CD1c-positive myeloid dendritic cell (primary cell): ENCODE measurements around the gene GCA.

Experiments used
- DNase-seq: peaks from one replicate; pipeline ENCODE4 v3.0.0-alpha.2; 2016; ENCODE audit errors: extremely low spot score

Gene GCA

DNA sequence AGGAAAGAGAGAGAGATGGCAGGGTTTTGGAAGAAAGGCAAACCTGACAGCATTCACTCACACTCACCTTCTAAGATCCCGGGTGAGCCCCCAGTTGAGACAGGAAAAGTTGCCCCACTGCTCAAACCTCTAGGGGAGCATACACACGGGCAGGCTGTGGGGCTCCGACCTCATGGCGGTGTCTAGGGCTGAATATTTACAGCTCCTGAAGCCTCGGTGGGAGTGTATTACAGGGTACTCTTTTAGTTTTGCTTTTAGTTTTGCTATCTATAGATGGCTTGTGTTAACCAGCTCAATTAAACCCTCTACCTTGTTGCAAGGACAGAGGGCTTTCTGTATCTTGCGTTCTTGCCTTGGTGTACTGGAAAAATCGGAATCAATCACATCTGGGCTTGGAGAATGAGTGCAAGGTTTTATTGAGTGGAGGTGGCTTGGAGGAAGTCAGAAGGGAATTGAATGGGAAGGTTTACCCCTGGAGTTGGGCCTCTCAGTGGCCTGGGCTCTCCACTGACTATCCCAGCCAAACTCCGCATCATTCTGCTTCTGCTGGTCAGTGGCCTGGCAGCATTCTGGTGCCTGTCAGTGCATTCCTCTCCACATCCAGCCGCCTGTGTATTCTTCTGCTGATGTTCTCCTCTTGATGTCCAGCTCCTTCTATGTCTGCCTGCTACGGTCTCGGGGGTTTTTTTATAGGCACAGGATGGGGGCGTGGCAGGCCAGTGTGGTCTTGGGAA, 15.3 kb upstream of the GCA start:
- no peak for DNase-seq

DNA sequence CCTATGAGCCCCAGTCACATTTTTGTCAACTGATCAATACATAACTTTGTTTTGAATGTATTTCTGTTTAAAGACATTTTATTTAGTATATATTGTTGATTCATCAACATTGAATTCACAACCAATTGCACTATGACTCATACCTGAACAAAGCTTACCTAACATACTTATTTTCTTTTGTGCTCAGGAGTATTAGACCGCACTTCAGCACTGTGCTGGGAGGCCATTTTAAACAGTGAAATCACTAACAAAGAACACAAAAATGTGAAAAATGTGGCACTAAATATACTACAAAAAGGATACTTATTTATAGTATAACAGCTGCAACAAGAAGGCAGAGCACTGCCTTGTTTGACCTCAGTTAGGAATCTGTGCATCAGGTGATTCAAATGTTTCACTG, 13.1 kb upstream of the GCA start:
- DNase-seq, result no peak

DNA sequence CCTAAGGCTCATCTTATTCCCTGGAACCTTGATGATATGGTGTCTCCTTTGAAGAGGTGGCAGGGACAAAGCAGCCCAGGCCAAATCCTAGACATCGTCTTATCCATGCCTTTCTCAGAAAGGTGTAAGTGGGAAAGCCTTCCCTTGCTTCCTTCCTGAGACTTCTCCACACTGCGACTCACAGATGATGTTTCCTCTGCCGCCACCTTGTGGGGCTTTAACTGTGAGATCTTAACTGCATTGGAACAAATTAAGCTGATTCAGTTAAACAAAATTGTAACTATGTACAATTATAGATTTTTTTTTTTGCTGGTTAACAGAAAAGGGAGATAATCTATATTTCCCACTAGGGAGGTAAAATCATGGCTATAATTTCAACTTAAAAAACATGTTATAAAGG, 10.0 kb upstream of the GCA start:
- peak; percentile 37 for DNase-seq

DNA sequence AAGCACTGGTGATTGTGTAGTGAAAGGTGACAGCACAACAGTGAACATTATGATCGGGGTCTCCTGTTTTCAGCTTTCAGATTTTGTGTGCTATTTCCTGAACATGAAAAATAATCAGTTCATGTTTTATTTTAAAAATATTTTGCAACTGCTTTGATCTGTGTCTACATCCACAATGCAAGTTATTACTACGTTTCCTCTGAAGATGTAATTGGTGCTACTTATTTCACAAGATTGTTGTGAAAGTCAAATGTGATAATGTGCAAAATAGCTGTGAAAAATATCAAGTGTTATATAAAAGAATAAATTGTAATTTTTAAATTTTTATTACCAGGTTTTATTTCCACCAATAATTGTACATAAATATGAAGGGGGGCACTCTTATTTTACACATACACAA, 6.1 kb upstream of the GCA start:
- DNase-seq, result no peak

DNA sequence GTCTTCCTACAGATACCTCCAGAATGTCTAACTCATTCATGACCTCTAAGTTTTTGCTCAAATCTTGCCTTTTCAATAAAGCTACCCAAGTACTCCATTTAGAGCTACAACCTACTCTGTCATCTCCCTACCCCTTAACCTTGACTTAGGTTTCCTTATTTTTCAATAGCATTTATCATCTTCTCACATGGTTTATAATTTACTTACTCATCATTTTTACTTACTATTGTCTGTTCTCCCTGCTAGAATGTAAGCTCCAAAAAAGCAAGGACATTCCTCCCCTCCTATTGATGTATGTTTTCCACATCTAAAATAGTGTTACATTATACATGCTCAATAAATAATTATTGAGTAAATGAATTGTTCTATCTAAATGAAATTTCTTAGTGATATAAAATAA, 3.1 kb upstream of the GCA start:
- no peak for DNase-seq

DNA sequence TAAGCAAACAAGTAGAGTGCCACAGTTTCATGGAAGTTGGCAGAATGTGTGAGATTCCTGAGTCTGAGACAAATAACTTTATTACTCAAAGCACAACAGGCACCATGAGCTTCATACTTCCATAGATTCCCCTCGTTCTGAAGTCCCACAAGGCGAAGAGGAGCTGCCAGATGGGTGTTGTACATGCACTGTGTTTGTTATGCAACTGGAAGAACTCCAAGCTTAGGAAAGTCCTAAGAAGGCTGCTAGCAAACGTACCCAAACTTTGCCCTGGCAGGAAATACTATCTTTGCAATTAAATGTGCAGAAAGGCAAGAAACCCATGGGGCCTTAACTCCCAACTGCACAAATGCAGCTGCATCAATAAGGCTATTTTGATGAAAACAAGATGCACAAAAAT, 1.6 kb upstream of the GCA start:
- DNase-seq, result no peak

DNA sequence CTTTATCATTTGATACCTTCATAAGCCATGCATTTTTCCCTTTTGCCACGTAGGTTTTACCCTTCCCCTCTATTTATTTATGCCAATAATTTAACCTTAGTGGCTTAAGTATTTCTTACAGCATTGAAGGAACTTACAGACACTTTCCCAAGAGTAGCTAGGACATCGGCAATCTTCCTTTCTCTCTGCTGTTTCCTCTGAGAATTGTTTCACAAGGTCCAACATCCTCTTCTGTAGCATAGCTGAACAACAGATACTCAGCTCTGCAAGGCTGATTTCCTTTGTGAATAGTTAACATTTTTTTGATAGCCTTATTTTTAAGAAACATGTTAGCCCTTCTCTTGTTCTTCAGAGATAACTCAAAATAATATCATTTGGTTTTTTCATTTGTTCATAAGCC, 1.1 kb upstream of the GCA start:
- peak; percentile 51 for DNase-seq

DNA sequence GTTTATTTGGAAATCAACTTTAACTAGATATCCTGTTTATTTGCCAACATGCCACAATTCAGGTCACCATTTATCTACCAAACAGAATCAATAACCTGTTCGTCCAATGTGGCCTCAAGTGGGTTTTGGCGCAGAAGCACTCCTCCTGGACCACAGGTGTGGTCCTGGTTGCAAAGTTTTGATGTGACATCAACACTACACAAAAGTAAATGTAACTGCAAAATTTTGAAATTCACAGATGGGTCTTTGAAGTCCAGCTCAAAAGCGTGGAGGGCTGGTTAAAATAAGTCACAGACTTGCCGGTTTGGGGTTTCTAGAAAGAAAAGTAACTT, 474 bp upstream of the GCA start:
- DNase-seq, result no peak

DNA sequence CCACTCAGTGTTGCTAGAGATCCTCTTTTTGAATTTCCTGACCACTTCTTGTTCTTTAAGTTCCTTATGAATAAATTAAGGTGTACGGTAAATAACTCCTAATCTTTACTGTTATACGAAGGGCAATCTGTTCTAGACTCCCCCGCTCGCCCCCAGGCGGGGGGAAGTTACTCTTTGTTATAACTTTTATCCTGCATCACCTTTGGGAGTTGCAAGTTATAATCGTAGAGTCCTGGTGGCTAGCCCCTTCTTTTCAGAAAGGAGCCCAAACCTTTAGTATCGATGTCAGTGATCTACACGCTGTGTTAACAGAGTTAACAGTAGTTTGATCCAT, 652 bp downstream of the GCA start:
- DNase-seq, result peak; percentile 88

DNA sequence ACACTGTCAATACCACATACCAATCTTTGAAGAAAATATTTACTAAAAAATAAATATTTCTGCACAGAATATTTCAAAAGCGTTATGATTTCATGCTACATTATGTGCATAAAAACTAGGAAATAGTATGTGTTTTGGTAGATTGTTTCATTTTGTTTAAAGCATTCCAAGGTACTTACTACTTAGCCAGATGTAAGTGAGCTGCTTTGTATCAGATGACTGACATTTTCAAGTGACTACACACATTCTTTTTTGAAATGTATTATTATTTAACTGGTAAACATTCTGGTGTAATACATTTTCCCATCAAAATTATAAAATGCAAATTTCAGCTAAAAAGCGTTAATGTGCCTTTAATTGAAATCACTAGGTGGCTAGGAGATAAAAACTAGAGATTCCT, 21.5 kb downstream of the GCA start:
- DNase-seq, result no peak

DNA sequence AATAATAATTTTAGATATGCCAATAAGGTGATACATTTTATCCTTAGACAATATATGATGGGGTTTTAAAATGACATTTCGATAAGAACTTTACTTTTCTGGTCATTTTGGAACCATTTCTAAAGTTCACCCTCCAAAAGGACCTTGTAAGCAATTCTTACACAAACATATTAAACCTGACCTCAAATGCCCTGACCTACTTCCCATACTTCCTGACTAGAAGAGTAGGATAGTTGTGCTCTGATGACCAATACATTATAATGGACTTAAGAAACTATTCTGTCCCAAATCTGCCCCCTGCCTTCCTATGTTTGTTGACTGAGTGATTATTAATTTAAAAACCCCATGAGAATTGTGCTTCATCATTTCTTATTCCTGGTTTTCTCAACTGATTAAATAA, 24.6 kb downstream of the GCA start:
- DNase-seq, result no peak

DNA sequence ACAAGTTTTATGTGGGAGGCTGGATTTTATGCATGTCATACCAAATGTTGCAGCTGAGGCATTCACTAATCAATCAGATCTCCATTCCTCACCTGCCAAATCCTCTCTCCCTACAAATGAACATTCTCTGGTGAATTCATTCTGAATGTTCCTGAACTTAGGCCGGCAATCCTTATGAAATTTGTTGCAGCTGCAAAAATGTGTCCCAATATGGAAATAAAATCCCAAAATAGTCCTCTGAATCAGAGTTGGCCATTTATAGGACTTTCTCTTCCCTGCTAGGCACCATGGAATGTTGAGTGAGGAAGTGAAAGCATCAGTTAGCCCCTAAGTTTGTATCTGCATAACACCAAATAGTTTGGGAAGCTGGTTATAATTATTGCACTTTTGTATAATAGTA, 25.6 kb downstream of the GCA start:
- DNase-seq, result no peak

DNA sequence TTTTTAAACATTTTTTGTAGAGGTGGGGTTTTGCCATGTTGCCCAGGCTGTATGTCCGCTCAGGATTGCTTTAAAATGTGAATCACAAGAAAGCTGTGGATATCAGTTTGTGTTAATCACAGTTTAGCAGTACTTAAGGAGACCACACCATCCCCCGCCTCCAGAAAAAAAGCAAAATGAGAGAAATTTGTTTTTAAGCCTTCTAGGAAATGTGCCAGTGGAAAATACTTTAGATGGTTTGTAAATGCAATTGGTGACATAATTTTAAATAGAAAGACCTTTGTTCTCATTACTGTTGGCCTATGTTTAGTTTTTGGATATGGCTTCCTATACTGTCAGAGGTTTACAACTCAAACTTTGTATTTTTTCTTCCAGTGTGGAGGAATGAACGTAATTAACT, 27.0 kb downstream of the GCA start:
- DNase-seq, result no peak

DNA sequence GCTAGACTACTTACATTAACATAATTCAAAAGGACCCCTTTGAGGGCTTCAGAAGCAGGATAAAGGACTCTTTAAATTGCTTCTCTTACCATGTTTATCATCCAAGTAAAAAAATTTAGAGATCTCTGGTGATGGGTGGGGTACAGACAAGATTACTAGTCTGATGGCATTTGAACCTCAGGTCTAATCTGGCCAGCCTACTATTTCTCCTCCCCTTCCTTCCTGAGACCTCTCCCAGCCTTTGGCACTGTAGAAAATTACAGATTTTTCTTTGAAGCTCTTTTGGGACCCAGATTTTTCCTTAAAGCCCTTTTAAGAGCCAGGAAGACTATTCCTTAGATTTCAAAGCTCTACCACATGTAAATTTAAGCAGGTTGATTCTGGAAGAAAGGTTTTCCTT, 28.9 kb downstream of the GCA start:
- DNase-seq, result no peak

DNA sequence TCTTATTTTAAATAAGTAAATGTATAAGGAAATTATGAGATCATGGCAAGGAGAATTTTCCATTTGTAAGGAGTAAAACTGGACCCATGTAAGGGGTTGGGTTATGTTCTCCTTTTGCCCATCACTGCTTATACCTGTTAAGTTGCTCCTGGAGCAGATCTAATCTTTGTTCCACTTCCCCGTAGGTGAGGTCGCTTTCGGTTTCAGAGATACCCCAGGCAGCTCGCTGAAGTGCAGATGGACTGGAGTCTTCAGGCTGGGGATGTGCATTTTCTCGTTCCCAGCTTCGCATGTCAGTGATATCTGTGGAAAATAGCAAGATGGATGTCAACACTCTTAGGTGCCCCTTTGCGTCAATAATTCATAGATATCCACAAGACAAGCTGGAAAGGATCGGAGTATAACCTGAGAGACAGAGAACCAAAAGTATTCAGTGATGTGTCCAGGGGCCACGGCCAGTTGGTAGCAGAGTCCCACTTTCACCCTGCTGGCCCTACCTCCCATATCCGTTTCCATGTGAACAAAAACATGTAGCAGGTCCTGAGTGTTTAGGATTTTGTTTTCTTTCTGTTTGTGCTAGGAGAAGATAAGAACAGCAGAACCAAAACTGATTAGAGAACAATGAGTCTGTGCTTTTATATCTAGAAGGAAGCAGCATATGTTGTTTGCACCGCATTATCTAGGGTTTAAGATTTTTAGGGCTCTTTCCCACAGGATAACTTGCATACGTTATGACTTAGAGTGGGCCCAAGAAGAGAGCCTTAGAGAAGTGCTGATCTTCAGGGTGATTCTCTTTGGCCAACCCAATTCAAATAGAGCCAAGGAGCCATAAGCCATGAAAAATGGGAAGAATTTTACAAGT, 36.0 kb downstream of the GCA start:
- DNase-seq, result no peak

DNA sequence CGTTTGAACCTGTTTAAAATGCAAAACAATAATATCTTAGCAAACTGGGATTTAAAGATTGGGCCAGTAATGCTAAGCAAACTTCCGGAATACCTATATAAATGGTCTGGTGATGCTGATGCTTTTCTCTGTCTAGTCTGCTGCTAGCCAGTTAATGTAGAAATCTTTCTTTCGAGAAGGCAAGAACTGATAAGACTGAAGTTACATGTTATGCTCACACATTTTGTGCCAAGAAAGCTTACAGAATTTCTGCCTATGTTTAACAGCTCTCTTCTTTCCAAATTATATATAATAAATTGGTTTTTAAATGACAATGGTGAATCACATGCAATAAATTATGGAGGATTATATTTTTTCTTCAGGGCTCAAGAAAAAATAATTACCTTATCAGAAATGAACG, 37.9 kb downstream of the GCA start:
- no peak for DNase-seq

DNA sequence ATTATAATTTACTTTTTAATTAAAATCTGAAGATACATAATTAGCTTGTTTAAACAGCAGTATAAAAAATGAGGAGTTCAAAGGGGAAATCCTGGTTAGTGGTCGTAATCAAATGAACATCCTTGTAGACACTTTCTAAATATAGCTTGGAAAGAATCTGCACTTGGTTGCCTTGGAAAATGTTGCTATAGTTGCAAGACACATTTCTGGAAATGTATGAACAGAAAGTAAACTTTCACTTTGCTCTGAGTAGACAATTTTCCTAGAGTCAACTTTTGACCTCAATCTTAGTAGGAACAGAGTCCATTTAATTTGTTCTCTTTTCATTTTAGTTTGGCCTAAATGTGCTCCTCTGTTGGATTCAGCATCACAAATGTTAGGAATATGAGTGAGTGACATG, 38.3 kb downstream of the GCA start:
- DNase-seq, result no peak

DNA sequence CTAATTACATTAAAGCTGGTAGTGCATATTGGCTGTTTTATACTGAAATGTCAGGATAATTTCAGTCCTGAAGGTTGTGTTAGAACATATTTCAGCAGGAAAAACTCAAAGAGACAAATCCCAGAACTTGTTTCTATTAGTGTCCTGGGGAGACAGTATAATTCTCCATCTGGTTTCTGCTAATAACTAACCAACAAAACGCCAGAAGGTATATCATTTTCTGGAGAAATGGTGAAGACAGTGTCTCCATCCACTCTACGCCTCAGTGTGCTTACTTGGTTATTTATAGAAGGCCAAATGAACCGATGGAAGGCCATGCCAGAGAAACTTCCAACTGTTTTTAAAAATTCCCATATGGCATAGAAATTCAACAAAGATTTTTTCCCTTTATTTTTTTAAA, 41.6 kb downstream of the GCA start:
- DNase-seq, result no peak

DNA sequence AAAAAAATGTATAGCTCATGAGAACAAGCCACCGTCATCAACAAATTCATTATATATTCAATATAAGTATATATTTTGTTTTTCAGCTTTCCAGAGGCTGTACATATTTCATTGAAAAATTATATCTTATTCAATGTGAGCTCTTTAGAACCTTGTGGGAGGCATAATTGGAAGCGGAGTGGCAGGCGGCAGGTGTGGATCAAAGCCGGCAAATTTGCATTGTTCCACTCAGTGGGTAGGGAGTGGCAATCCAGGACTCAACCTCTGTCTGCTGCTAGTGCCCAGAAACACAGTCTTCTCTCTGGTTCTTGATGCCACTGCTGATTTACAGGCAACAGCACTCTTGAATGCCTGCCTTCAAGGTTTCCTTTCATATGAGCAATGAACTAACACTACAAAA, 46.9 kb downstream of the GCA start:
- DNase-seq, result no peak

DNA sequence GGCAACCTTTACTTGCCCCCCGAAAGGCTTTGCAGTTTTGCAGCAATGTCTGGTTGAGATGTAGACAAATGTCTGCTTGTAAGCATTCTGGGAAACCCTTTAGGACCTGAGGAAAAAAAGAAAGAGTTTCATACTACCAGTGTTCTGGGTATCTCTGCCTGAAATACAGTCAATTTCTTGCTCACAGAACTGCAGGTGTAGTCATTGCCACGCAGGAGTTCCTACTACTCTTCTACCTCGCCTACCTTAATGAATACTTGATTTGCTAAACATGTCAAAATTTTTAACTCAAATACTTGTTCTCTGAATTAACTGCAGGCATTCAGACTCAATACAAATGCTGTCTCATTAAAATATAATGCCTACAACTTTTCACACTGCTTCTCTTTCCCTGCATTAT, 56.4 kb downstream of the GCA start:
- no peak for DNase-seq

DNA sequence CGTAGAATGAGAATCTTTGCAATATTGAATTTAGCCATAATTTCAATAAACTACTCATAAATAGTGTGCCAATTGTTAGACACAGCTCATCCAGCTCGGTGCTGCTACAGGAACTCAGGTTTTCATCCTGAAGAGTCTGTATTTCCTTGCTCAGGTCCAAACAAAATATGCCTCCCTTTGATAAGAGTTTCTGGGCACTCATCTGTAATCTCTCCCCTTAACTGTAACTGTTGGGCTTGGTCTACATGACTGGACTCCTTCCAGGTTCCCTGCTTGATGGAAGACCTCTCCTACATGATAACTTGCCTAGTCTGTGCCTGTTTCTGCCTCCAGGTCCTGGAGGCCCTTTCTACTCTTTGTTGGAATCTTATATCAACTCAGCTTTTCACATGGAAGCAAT, 57.9 kb downstream of the GCA start:
- no peak for DNase-seq

DNA sequence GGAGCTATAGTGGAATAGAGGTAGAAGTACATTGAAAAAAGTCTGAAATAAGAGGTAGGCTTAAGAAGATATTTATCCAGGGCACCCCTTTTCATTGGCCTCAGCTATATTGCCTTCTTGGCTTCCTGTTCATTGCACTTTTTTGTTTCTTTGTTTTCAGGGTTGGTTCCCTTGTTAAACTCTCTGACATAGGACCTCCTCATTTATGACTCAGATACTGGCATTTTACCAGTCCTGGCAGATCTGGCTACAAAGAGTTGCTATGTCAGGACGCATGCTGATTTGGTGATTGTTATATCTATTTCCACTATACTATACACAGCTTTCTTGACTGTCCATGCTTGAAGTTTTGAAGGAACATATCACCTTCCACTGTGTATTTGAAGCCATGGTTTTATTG, 60.0 kb downstream of the GCA start:
- no peak for DNase-seq
